Muscle of leg (tissue), 11 donors: ENCODE measurements around the gene SH3RF3. TPM values are rescaled to one million over a fixed set of nuclear protein-coding genes. Genes with fewer than 3 reads are reported as not detected.

ENCODE experiments used
- DNase-seq: peaks from one replicate; pipeline ENCODE4 v3.0.0; 2013
- H3K27ac ChIP-seq: one replicate; pipeline ENCODE4 v1.5.1; 2013; ENCODE audit warnings: mild to moderate bottlenecking, low read length, control low read depth
- H3K27me3 ChIP-seq: one replicate; pipeline ENCODE4 v1.6.1; 2013; ENCODE audit warnings: low read length; ENCODE audit not compliant: control insufficient read depth, insufficient read depth
- H3K36me3 ChIP-seq: one replicate; pipeline ENCODE4 v1.6.1; 2013; ENCODE audit warnings: low read length; ENCODE audit not compliant: control insufficient read depth, insufficient read depth
- H3K4me1 ChIP-seq: one replicate; pipeline ENCODE4 v1.6.1; 2013; ENCODE audit warnings: low read length; ENCODE audit not compliant: control insufficient read depth, insufficient read depth
- H3K4me3 ChIP-seq: one replicate; pipeline ENCODE4 v1.5.1; 2013; ENCODE audit warnings: low read length, control low read depth
- H3K9me3 ChIP-seq: replicated peaks from 2 replicates; pipeline ENCODE4 v1.6.1; 2013; ENCODE audit warnings: low read depth, low read length; ENCODE audit not compliant: control insufficient read depth
- WGBS: methylation state at CpG from one replicate; pipeline ENCODE4 v1.1.5; 2013; ENCODE audit warnings: missing lambda C conversion rate; ENCODE audit not compliant: insufficient coverage; 5-methylcytosine and 5-hydroxymethylcytosine counted together
- polyA plus RNA-seq, 8 donors: library from polyadenylated mRNA; unstranded; fragments of 120-200 nt; gene quantifications; one replicate each; pipeline versions ENCODE4 v1.2.1 to v1.2.3, GENCODE V29; 2013; ENCODE audit warnings: inconsistent platforms in 1 of 8, low replicate concordance in 1 of 8; ENCODE audit not compliant: insufficient read length in 8 of 8, insufficient read depth in 1 of 8
- total RNA-seq: library from RNA; stranded (reverse); fragments of 120-200 nt; gene quantifications from one replicate; pipeline ENCODE4 v1.2.4, GENCODE V29; 2013

Gene SH3RF3
- total and polyA plus RNA-seq, 9 donors, result 2.7 to 6.8 (median 4.7) TPM

- Histone ChIP-seq H3K4me3 (no peak overlapping the region), H3K4me1 (peaks cover 22% of the 10 kb centered on the region), H3K27ac (no peak overlapping the region), H3K27me3 (peaks cover 4% of the 10 kb centered on the region), H3K9me3 (no peaks in the 10 kb centered on the region), H3K36me3 (no peaks in the 10 kb centered on the region)
- no peak for DNase-seq
- WGBS, result no CpG with 5 or more reads among the region's 4 CpGs
Observed at GRCh38 chr2:109233643-109234042, 104.6 kb downstream of the SH3RF3 start.

- DNase-seq, result no peak
- H3K4me3 ChIP-seq, result no peak overlapping the region
- H3K36me3 ChIP-seq, result no peaks in the 10 kb centered on the region
- H3K27ac ChIP-seq, result no peak overlapping the region
- peaks cover 24% of the 10 kb centered on the region for H3K4me1 ChIP-seq
- H3K27me3 ChIP-seq, result peaks cover 2% of the 10 kb centered on the region
- WGBS, result 100% methylated on average over 1 of the region's 4 CpGs
- no peaks in the 10 kb centered on the region for H3K9me3 ChIP-seq
Observed at GRCh38 chr2:109234355-109234754, 105.3 kb downstream of the SH3RF3 start.

GRCh38 chr2:109236147-109236546 is 107.1 kb downstream of the SH3RF3 start:
- Histone ChIP-seq H3K9me3 (no peaks in the 10 kb centered on the region), H3K4me1 (peaks cover 24% of the 10 kb centered on the region), H3K4me3 (no peak overlapping the region), H3K27ac (no peak overlapping the region), H3K27me3 (peaks cover 2% of the 10 kb centered on the region), H3K36me3 (no peaks in the 10 kb centered on the region)
- DNase-seq, result no peak
- WGBS, result no CpG with 5 or more reads among the region's 4 CpGs

- no peak overlapping the region for H3K27ac ChIP-seq
- peaks cover 36% of the 10 kb centered on the region for H3K4me1 ChIP-seq
- DNase-seq, result no peak
- H3K36me3 ChIP-seq, result no peaks in the 10 kb centered on the region
- WGBS, result no CpG with 5 or more reads among the region's 2 CpGs
- H3K9me3 ChIP-seq, result no peaks in the 10 kb centered on the region
- no peak overlapping the region for H3K4me3 ChIP-seq
- H3K27me3 ChIP-seq, result peaks cover 2% of the 10 kb centered on the region
Observed at GRCh38 chr2:109237792-109238191, 108.8 kb downstream of the SH3RF3 start.

GRCh38 chr2:109238580-109238979 is 109.6 kb downstream of the SH3RF3 start:
- H3K9me3 ChIP-seq, result no peaks in the 10 kb centered on the region
- 33% methylated on average over 3 of the region's 4 CpGs for WGBS
- H3K4me1 ChIP-seq, result peaks cover 42% of the 10 kb centered on the region
- DNase-seq, result peak; percentile 78
- H3K36me3 ChIP-seq, result no peaks in the 10 kb centered on the region
- peak overlapping the region; percentile 23 for H3K27ac ChIP-seq
- H3K4me3 ChIP-seq, result no peak overlapping the region
- no peaks in the 10 kb centered on the region for H3K27me3 ChIP-seq

- Histone ChIP-seq H3K27me3 (no peaks in the 10 kb centered on the region), H3K4me3 (no peak overlapping the region), H3K27ac (no peak overlapping the region), H3K4me1 (peaks cover 45% of the 10 kb centered on the region), H3K36me3 (no peaks in the 10 kb centered on the region), H3K9me3 (no peaks in the 10 kb centered on the region)
- no peak for DNase-seq
- WGBS, result 42% methylated on average over 2 of the region's 6 CpGs
Observed at GRCh38 chr2:109239720-109240119, 110.7 kb downstream of the SH3RF3 start.

GRCh38 chr2:109242210-109242653 is 113.2 kb downstream of the SH3RF3 start:
- H3K9me3 ChIP-seq, result no peaks in the 10 kb centered on the region
- 51% methylated on average over 7 of the region's 7 CpGs for WGBS
- DNase-seq, result peak; percentile 51
- H3K36me3 ChIP-seq, result no peaks in the 10 kb centered on the region
- H3K4me3 ChIP-seq, result no peak overlapping the region
- H3K4me1 ChIP-seq, result peaks cover 44% of the 10 kb centered on the region
- no peaks in the 10 kb centered on the region for H3K27me3 ChIP-seq
- peak overlapping the region; percentile 82 for H3K27ac ChIP-seq

GRCh38 chr2:109242654-109243331 is 113.8 kb downstream of the SH3RF3 start:
- peak overlapping the region; percentile 82 for H3K27ac ChIP-seq
- H3K4me3 ChIP-seq, result no peak overlapping the region
- peaks cover 47% of the 10 kb centered on the region for H3K4me1 ChIP-seq
- H3K27me3 ChIP-seq, result no peaks in the 10 kb centered on the region
- DNase-seq, result peak; percentile 95
- 43% methylated on average over 9 of the region's 12 CpGs for WGBS
- H3K9me3 ChIP-seq, result no peaks in the 10 kb centered on the region
- no peaks in the 10 kb centered on the region for H3K36me3 ChIP-seq

GRCh38 chr2:109243526-109244303 is 114.7 kb downstream of the SH3RF3 start:
- DNase-seq, result no peak
- WGBS, result 86% methylated on average over 6 of the region's 10 CpGs

GRCh38 chr2:109244304-109244582 is 115.2 kb downstream of the SH3RF3 start:
- Histone ChIP-seq H3K4me3 (no peak overlapping the region), H3K9me3 (no peaks in the 10 kb centered on the region), H3K4me1 (peaks cover 38% of the 10 kb centered on the region), H3K36me3 (no peaks in the 10 kb centered on the region), H3K27me3 (no peaks in the 10 kb centered on the region), H3K27ac (no peak overlapping the region)
- no peak for DNase-seq

More at GRCh38 chr2:109243526-109244303, 114.7 kb downstream of the SH3RF3 start:
- Histone ChIP-seq H3K27ac (peak overlapping the region; percentile 81), H3K27me3 (no peaks in the 10 kb centered on the region), H3K4me1 (peaks cover 42% of the 10 kb centered on the region), H3K9me3 (no peaks in the 10 kb centered on the region), H3K4me3 (no peak overlapping the region), H3K36me3 (no peaks in the 10 kb centered on the region)
